ENCODE data around the gene MYZAP. TPM values are rescaled to one million over a fixed set of nuclear protein-coding genes. Genes with fewer than 3 reads are reported as not detected.

The MYZAP gene
- total and polyA plus RNA-seq, 11 donors: 280 to 1,065 (median 610) TPM

DNA sequence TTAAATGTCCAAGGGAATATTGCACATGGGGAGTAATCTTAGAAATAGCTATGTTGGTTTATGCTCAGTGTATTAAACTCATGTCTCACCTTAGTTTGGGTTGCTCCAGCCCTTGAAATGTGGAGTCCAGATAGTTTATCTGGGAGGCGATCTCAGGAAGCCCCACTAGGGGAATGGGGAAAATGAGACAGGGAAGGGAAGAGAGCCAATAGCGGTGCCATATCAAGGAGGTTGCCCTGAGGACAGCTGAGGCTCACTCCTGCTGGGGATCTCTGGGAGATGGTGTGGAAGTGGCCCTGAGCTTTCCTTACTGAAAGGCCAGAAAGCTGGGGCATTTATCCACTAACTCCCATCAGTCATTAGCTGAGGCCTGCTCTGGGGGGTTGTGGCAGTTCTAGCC is 71.6 kb downstream of the MYZAP start:
- H3K4me1 ChIP-seq: peaks cover 0 to 42% (median 14%) of the 10 kb centered on the region in 12 donors

DNA sequence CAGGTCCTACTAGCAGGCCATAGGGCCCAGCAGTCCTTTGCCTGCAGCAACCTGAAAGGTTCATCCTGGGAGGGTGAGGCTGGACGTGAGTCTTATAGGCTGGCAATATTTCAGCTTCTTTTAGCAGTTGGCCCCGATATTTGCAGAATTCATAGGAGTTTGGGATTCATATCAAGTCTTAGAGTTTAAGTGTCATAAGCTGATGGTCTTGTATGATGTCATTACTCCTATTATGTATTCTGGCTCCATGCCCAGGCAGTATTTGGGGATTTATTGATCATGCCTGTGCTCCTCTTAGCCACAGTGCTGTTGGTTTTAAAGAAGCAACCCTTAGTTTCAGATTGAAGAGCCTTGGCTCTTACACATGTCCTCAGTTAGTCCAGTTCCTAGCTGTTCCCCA is 73.5 kb downstream of the MYZAP start:
- WGBS, 4 donors: 68 to 75% (median 73%) methylated on average over 2 of the region's 2 CpGs
- intact Hi-C loops (cut with DNase I): loop anchor here in 8 of 10 donors (5.0 to 10.0 kb wide), 4 partner anchors 197 to 407 kb away; partner anchors contain the start of gene ALDH1A2 (in 1 of the 8)
- H3K9me3 ChIP-seq: no peaks in the 10 kb centered on the region
- peaks cover 0 to 49% (median 18%) of the 10 kb centered on the region in 9 donors for H3K36me3 ChIP-seq
- H3K4me3 ChIP-seq: no peak overlapping the region
- peaks cover 0 to 39% (median 16%) of the 10 kb centered on the region in 12 donors for H3K4me1 ChIP-seq
- TF ChIP-seq POLR2A (IDR thresholded peaks at IDR 0.05): no peak
- TF ChIP-seq, protein P1, sequence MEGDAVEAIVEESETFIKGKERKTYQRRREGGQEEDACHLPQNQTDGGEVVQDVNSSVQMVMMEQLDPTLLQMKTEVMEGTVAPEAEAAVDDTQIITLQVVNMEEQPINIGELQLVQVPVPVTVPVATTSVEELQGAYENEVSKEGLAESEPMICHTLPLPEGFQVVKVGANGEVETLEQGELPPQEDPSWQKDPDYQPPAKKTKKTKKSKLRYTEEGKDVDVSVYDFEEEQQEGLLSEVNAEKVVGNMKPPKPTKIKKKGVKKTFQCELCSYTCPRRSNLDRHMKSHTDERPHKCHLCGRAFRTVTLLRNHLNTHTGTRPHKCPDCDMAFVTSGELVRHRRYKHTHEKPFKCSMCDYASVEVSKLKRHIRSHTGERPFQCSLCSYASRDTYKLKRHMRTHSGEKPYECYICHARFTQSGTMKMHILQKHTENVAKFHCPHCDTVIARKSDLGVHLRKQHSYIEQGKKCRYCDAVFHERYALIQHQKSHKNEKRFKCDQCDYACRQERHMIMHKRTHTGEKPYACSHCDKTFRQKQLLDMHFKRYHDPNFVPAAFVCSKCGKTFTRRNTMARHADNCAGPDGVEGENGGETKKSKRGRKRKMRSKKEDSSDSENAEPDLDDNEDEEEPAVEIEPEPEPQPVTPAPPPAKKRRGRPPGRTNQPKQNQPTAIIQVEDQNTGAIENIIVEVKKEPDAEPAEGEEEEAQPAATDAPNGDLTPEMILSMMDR (IDR thresholded peaks at IDR 0.05): no peak
- H3K27ac ChIP-seq: peak overlapping the region in 1 of 12 donors; percentile 27
- ATAC-seq (no peak), DNase-seq (no peak)
- no peaks in the 10 kb centered on the region for H3K27me3 ChIP-seq

More for the DNA sequence above, 71.6 kb downstream of the MYZAP start:
- intact Hi-C loops (cut with DNase I): loop anchor here in 2 of 10 donors (10.0 kb wide), 2 partner anchors 202 to 402 kb away; partner anchors contain the start of gene ALDH1A2 (in 1 of the 2)
- H3K4me3 ChIP-seq: no peak overlapping the region
- TF ChIP-seq POLR2A (IDR thresholded peaks at IDR 0.05): no peak
- TF ChIP-seq, protein P1 (IDR thresholded peaks at IDR 0.05): no peak
- peaks cover 0 to 61% (median 22%) of the 10 kb centered on the region in 9 donors for H3K36me3 ChIP-seq
- H3K27ac ChIP-seq: peak overlapping the region in 2 of 12 donors; percentile 4 to 28
- no peaks in the 10 kb centered on the region for H3K9me3 ChIP-seq
- ATAC-seq (no peak), DNase-seq (no peak)
- WGBS, 4 donors: 76 to 89% (median 82%) methylated on average over 2 of the region's 2 CpGs
- H3K27me3 ChIP-seq: no peaks in the 10 kb centered on the region

DNA sequence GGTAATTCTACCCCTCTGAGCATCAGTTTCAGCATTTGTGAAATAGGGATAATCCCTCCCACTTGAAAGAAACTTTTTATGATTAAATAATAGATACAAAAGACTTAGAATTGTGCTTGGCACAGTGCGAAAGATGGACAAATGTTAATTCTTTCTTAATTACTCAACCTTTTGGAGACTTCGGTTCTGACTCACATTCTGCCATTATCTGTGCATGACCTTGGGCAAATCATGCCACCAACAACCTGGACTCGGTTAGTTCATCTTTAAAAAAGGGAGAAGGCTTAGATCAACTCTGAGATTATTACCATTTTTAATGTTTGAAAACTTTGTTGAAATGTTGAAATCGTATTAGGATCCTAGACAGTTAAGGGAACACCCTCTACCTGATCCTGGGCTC is 74.2 kb downstream of the MYZAP start:
- Histone ChIP-seq H3K4me3 (no peak overlapping the region), H3K36me3 (peaks cover 0 to 43% (median 11%) of the 10 kb centered on the region in 9 donors), H3K9me3 (no peaks in the 10 kb centered on the region), H3K4me1 (peaks cover 0 to 39% (median 16%) of the 10 kb centered on the region in 12 donors), H3K27ac (peak overlapping the region in 3 of 12 donors; percentile 20 to 27 (median 20)), H3K27me3 (no peaks in the 10 kb centered on the region)
- ATAC-seq: no peak
- TF ChIP-seq, protein P1 (IDR thresholded peaks at IDR 0.05): no peak
- TF ChIP-seq POLR2A (IDR thresholded peaks at IDR 0.05): no peak
- whole genome bisulfite sequencing, 4 donors: 76 to 84% (median 80%) methylated on average over 4 of the region's 4 CpGs
- intact Hi-C loops (cut with DNase I): loop anchor here in 9 of 10 donors (2.0 to 10.0 kb wide), 5 partner anchors 195 to 406 kb away; partner anchors contain the start of gene ALDH1A2 (in 1 of the 9)
- no peak for DNase-seq

DNA sequence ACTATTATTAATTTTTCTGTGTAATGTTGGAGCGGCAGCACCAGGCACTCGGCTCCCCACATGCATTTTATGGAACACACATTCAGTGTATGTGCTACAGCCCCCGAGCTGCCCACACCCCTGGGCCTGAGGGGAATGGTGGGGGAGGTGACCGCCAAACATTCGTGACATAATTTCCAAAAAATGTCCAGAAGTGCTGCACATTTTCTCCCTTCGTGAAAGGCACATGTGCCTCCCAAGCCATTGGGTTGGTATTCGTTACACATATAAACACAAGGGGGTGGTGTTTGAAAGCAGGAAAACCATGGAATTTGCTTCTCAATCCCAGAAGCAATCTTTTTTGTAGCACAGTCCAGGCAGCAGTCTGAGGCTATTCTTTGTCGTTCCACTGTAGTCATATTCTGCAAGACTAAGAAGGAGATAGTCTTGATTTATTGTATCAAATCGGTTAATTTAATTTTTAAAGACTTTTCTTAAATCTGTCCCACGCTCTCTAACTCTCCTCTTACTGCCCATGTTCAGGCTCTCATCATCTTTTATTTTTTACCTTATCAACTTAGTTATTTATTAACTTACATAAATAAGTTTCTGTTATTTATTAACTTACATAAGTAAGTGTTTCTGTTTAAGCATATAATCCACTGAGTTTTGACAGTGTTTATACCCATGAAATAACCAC is 75.6 kb downstream of the MYZAP start:
- no peak for DNase-seq
- 24 to 35% (median 31%) methylated on average over 10 of the region's 10 CpGs for WGBS, 4 donors
- H3K27ac ChIP-seq: peak overlapping the region in 4 of 12 donors; percentile 20 to 53 (median 31)

More for the DNA sequence above, 75.6 kb downstream of the MYZAP start:
- H3K4me1 ChIP-seq: peaks cover 0 to 37% (median 13%) of the 10 kb centered on the region in 12 donors
- H3K9me3 ChIP-seq: no peaks in the 10 kb centered on the region
- peak; percentile 45 to 68 (median 56) for ATAC-seq
- H3K4me3 ChIP-seq: no peak overlapping the region
- TF ChIP-seq POLR2A (IDR thresholded peaks at IDR 0.05): no peak
- TF ChIP-seq, protein P1 (IDR thresholded peaks at IDR 0.05): peak; percentile 8 to 66 (median 48)
- intact Hi-C loops (cut with DNase I): loop anchor here in 9 of 10 donors (1.0 to 10.0 kb wide), 6 partner anchors 193 to 405 kb away; partner anchors contain the start of gene ALDH1A2 (in 1 of the 9)
- peaks cover 0 to 30% (median 0%) of the 10 kb centered on the region in 9 donors for H3K36me3 ChIP-seq
- no peaks in the 10 kb centered on the region for H3K27me3 ChIP-seq

All from heart left ventricle (tissue), 16 donors.